ENCODE measurements around the gene ACTR10. TPM values are rescaled to one million over a fixed set of nuclear protein-coding genes. Genes with fewer than 3 reads are reported as not detected.

The ACTR10 gene
- total RNA-seq, 1 donor from 2014 or later = 42.2 TPM

DNA sequence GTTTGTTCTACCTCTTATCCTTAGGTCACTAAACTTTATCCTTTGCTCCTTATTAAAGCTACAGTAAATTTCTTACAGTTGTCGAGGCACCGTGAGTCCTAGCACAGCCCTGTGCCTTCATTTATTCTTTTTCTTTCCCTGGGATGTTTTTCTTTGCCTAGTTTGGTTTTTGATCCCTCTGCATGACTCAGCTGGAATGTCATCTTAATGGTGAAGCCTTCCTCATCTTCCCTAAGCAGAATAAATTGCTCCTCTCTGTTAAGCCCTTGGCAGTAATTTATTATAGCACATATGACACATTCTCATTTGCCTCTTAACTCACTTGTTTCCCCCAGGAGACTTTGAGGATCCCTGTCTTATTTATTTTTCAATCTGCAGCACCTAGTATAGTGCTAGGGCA is 16.6 kb downstream of the ACTR10 start:
- H3K27me3 ChIP-seq = no peaks in the 10 kb centered on the region
- peaks cover 0 to 59% of the 10 kb centered on the region in 2 donors for H3K36me3 ChIP-seq
- no peak for DNase-seq (ENCODE audit: extremely low spot score in 2 of 2)
- TF ChIP-seq, protein P1, sequence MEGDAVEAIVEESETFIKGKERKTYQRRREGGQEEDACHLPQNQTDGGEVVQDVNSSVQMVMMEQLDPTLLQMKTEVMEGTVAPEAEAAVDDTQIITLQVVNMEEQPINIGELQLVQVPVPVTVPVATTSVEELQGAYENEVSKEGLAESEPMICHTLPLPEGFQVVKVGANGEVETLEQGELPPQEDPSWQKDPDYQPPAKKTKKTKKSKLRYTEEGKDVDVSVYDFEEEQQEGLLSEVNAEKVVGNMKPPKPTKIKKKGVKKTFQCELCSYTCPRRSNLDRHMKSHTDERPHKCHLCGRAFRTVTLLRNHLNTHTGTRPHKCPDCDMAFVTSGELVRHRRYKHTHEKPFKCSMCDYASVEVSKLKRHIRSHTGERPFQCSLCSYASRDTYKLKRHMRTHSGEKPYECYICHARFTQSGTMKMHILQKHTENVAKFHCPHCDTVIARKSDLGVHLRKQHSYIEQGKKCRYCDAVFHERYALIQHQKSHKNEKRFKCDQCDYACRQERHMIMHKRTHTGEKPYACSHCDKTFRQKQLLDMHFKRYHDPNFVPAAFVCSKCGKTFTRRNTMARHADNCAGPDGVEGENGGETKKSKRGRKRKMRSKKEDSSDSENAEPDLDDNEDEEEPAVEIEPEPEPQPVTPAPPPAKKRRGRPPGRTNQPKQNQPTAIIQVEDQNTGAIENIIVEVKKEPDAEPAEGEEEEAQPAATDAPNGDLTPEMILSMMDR (IDR thresholded peaks at IDR 0.05) = no peak
- TF ChIP-seq POLR2A (IDR thresholded peaks at IDR 0.05) (no peak), POLR2AphosphoS5 (IDR thresholded peaks at IDR 0.05; ENCODE audit: insufficient read depth in 1 of 2, low read depth in 1 of 2) (no peak)
- intact Hi-C loops (cut with DNase I) = no loop called here
- no peak overlapping the region for H3K27ac ChIP-seq
- H3K4me3 ChIP-seq = no peak overlapping the region
- H3K4me1 ChIP-seq = no peaks in the 10 kb centered on the region
- H3K9me3 ChIP-seq = no peaks in the 10 kb centered on the region

GRCh38 chr14:58227096-58227819 is 27.3 kb downstream of the ACTR10 start:
- H3K4me3 ChIP-seq = no peak overlapping the region
- H3K27me3 ChIP-seq = no peaks in the 10 kb centered on the region
- H3K9me3 ChIP-seq = no peaks in the 10 kb centered on the region
- no peak for DNase-seq (ENCODE audit: extremely low spot score in 2 of 2)
- intact Hi-C loops (cut with DNase I) = no loop called here
- no peaks in the 10 kb centered on the region for H3K4me1 ChIP-seq
- no peak for TF ChIP-seq POLR2A (IDR thresholded peaks at IDR 0.05)
- no peak for TF ChIP-seq POLR2AphosphoS5 (IDR thresholded peaks at IDR 0.05; ENCODE audit: insufficient read depth in 1 of 2, low read depth in 1 of 2)
- TF ChIP-seq, protein P1 (IDR thresholded peaks at IDR 0.05) = no peak
- no peak overlapping the region for H3K27ac ChIP-seq
- peaks cover 0 to 15% of the 10 kb centered on the region in 2 donors for H3K36me3 ChIP-seq

DNA sequence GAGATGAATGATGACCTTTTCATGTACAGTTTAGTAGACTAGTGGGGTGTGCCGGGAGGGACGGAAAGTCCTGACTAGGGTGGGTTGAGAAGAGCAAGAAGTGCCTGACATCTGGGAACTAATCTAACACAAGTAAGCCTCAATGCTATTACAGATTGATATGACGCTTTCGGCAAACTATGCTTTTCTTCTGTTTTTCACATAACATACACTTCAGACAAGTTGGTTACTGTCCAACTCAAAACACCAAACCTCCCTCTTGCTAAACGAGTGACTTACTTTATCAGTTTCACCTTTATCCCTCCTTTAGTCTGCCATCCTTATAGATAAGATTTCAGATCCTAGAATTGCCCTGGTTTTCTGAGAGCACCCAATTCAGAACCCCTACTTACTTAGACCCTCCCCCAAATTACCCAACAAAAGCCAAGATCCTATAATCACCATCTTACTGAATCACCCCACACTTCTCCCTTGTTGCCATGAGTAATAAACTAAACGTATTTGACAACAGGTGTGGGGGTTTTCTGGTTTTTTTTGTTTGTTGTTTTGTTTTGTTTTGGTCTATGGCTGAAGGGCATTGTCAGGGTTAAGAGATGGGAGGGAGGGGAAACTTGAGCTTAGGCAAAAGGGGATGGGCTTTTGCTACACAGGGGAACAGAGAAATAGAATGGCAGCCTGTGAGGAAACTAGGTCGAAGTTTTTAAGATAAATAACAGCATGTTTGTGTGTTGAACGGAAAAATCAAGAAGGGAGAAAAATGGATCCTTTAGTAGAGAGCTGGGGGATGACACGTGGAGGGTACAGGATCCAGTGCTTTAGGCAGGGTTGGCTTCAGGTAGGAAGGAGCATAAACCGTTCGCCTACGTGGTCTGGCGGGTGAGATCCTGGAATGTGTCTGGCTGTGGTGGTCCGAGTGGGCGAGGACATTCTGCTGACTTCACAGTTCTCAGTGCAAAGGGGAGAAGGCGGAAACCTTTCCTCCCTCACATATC is 38.6 kb downstream of the ACTR10 start:
- Histone ChIP-seq H3K4me1 (peaks cover 4% of the 10 kb centered on the region), H3K9me3 (no peaks in the 10 kb centered on the region), H3K36me3 (no peaks in the 10 kb centered on the region), H3K27ac (peak overlapping the region; percentile 82), H3K27me3 (no peaks in the 10 kb centered on the region), H3K4me3 (peak overlapping the region; percentile 55 to 56)
- no peak for DNase-seq (ENCODE audit: extremely low spot score in 2 of 2)
- intact Hi-C loops (cut with DNase I) = no loop called here
- TF ChIP-seq POLR2AphosphoS5 (IDR thresholded peaks at IDR 0.05; ENCODE audit: insufficient read depth in 1 of 2, low read depth in 1 of 2) (no peak), POLR2A (IDR thresholded peaks at IDR 0.05) (no peak)
- TF ChIP-seq, protein P1 (IDR thresholded peaks at IDR 0.05) = no peak

GRCh38 chr14:58239244-58240195 is 39.6 kb downstream of the ACTR10 start:
- Histone ChIP-seq H3K9me3 (no peaks in the 10 kb centered on the region), H3K4me1 (peaks cover 7% of the 10 kb centered on the region), H3K36me3 (no peaks in the 10 kb centered on the region), H3K4me3 (peak overlapping the region; percentile 55 to 56), H3K27me3 (no peaks in the 10 kb centered on the region), H3K27ac (peak overlapping the region; percentile 82)
- peak in 1 of 2 donors; percentile 90 for DNase-seq (ENCODE audit: extremely low spot score in 2 of 2)
- peak in 1 of 2 donors; percentile 87 for TF ChIP-seq POLR2AphosphoS5 (IDR thresholded peaks at IDR 0.05; ENCODE audit: insufficient read depth in 1 of 2, low read depth in 1 of 2)
- TF ChIP-seq POLR2A (IDR thresholded peaks at IDR 0.05) = no peak
- intact Hi-C loops (cut with DNase I) = loop anchor here (2.0 kb wide), 1 partner anchor 59 kb away; the partner anchor contains the start of gene ARID4A

All from vagina (tissue), 2 donors.